Left ventricle myocardium inferior (tissue), 1 donor: Measurements from ENCODE around the gene FAAP100. TPM values are rescaled to one million over a fixed set of nuclear protein-coding genes. Genes with fewer than 3 reads are reported as not detected.

Source experiments
- DNase-seq: peaks from one replicate; pipeline ENCODE4 v3.0.0-alpha.2; 2020
- H3K27ac ChIP-seq: fragments of 200-600 bp; replicated peaks from 2 replicates; pipeline ENCODE4 v1.8.0; 2021
- H3K27me3 ChIP-seq: fragments of 200-600 bp; 2 replicates; pipeline ENCODE4 v1.8.0; 2021; ENCODE audit warnings: low read depth
- H3K36me3 ChIP-seq: fragments of 200-600 bp; 2 replicates; pipeline ENCODE4 v1.8.0; 2021
- H3K4me1 ChIP-seq: fragments of 200-600 bp; 2 replicates; pipeline ENCODE4 v1.8.0; 2021
- H3K4me3 ChIP-seq: fragments of 200-600 bp; 2 replicates; pipeline ENCODE4 v1.8.0; 2021; ENCODE audit warnings: mild to moderate bottlenecking, moderate library complexity
- H3K9me3 ChIP-seq: fragments of 200-600 bp; replicated peaks from 2 replicates; pipeline ENCODE4 v1.8.0; 2021
- intact Hi-C: fragments of 100-400 bp; cut with micrococcal nuclease; formaldehyde crosslinking; loops from one replicate; pipeline ENCODE4 v1.11.0; 2022
- total RNA-seq: library from RNA; stranded (reverse); fragmentation: NEBNext Ultra II Directional; extraction: Animal tissue kit (Norgen Biotek cat#: 25700); gene quantifications from one replicate; pipeline ENCODE4 v1.2.1, GENCODE V29; 2021
- TF ChIP-seq, protein P1 (sequence below): fragments of 200-600 bp; IDR thresholded peaks from 2 replicates; pipeline ENCODE4 v1.8.0; 2021; ENCODE audit warnings: antibody characterized with exemption, mild to moderate bottlenecking, borderline replicate concordance
- donor health status: DM: no; HTN: yes; CAD: no; lungs with severe emphysema.

The FAAP100 gene
- total RNA-seq, 1 donor from 2014 or later: 15.9 TPM

DNA sequence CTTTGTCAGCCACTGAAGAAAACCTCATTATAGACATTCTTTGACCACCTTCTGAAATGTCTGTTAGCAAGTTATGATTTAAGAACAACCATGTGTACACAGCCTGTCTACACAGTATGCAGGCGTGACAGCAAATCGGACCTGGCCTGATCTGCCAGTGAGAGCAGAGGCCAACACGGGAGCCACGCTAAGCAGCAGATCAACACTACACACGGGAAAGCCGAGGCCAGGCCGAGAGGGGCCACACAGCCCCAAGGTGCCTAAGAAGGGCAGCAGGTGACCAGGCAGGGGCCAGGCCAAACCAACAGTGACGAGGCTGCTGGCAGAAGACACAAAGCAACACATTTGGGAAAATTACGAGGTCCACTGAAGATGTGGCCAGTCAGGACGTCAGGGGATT is 16.3 kb upstream of the FAAP100 start:
- Histone ChIP-seq H3K4me1 (peaks cover 27% of the 10 kb centered on the region), H3K27ac (no peak overlapping the region), H3K4me3 (no peak overlapping the region), H3K9me3 (no peaks in the 10 kb centered on the region), H3K27me3 (no peaks in the 10 kb centered on the region), H3K36me3 (peaks cover 95% of the 10 kb centered on the region)
- TF ChIP-seq, protein P1, sequence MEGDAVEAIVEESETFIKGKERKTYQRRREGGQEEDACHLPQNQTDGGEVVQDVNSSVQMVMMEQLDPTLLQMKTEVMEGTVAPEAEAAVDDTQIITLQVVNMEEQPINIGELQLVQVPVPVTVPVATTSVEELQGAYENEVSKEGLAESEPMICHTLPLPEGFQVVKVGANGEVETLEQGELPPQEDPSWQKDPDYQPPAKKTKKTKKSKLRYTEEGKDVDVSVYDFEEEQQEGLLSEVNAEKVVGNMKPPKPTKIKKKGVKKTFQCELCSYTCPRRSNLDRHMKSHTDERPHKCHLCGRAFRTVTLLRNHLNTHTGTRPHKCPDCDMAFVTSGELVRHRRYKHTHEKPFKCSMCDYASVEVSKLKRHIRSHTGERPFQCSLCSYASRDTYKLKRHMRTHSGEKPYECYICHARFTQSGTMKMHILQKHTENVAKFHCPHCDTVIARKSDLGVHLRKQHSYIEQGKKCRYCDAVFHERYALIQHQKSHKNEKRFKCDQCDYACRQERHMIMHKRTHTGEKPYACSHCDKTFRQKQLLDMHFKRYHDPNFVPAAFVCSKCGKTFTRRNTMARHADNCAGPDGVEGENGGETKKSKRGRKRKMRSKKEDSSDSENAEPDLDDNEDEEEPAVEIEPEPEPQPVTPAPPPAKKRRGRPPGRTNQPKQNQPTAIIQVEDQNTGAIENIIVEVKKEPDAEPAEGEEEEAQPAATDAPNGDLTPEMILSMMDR: no peak
- intact Hi-C loops: no loop called here
- no peak for DNase-seq

DNA sequence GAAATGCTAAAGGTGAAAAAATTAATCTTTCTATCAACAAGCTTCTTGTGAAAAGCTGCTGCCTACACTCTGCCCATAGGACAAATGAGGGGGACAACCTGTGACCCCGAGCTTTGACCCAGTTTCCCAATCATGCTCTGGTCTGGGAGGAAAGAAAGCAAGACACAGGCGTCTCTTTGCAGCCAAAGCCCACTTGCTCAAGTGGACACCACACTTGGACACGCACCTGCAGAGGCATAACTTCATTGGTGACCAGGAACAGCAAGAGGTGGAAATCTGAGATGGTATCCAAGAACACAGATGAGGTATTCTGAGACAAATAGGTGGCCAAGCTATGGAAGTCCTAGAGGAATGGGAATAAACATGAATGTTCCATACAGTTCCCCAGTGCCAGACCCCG is 15.0 kb upstream of the FAAP100 start:
- TF ChIP-seq, protein P1: no peak
- peaks cover 97% of the 10 kb centered on the region for H3K36me3 ChIP-seq
- H3K27ac ChIP-seq: peak overlapping the region; percentile 76
- H3K4me3 ChIP-seq: peak overlapping the region; percentile 33
- DNase-seq: no peak
- peaks cover 27% of the 10 kb centered on the region for H3K4me1 ChIP-seq
- intact Hi-C loops: no loop called here
- H3K27me3 ChIP-seq: no peaks in the 10 kb centered on the region
- no peaks in the 10 kb centered on the region for H3K9me3 ChIP-seq

DNA sequence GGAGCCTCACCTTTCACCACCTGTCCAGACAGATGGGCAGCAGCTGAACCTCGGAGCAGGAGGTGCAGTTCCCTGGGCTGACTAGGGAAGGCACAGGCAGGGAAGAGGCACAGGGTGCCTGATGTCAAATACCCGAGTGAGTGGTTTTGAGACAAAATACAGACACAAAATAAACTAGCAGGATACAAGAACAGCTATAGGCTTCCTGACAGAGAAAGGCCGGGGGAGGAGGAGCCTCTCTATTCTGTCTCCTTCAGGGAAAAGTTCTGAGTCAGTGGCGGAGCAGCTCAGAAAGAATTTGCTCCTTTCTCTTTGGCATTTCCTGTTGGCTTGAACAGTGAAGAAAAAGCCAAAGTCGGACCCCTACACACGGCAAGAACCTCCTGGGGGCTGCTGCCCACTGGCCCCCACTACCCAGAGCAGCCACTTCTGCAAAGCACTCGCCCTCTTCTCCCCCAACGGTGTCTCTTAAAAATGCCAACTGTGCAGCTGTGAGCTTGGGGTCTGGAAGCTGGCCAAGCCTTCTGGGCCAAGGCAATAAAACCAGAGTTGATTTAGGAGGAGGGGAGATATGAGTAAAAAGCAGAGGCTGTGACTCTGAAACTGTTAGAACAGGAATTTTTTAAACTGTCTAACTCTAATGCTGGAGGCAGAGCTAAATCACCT is 14.4 kb upstream of the FAAP100 start:
- peaks cover 97% of the 10 kb centered on the region for H3K36me3 ChIP-seq
- H3K4me3 ChIP-seq: peak overlapping the region; percentile 33
- H3K9me3 ChIP-seq: no peaks in the 10 kb centered on the region
- intact Hi-C loops: no loop called here
- H3K27ac ChIP-seq: peak overlapping the region; percentile 76
- H3K27me3 ChIP-seq: no peaks in the 10 kb centered on the region
- peaks cover 30% of the 10 kb centered on the region for H3K4me1 ChIP-seq
- TF ChIP-seq, protein P1: no peak
- DNase-seq: peak; percentile 61

DNA sequence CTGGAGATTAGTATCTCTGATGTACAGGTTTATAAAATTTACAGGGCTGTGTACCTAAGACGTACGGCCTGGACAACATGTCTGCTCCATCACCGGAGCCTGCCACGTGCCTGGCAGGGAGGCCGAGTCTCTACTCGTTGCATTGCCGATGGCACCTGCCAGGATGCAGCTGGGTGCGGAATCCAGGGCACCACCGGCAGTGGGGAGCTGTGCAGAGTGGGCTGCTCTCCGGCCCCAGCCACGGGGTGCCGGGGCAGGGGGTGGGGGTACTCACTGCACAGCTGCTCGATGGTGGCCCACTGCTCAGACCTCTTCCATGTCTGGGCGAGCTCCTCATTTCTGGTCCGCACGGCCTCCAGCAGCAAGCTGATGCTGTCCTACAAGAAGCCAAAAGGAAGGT is 13.1 kb upstream of the FAAP100 start:
- Histone ChIP-seq H3K4me1 (peaks cover 44% of the 10 kb centered on the region), H3K9me3 (no peaks in the 10 kb centered on the region), H3K27ac (peak overlapping the region; percentile 76), H3K27me3 (no peaks in the 10 kb centered on the region), H3K4me3 (no peak overlapping the region), H3K36me3 (peaks cover 97% of the 10 kb centered on the region)
- intact Hi-C loops: no loop called here
- TF ChIP-seq, protein P1: no peak
- DNase-seq: no peak

DNA sequence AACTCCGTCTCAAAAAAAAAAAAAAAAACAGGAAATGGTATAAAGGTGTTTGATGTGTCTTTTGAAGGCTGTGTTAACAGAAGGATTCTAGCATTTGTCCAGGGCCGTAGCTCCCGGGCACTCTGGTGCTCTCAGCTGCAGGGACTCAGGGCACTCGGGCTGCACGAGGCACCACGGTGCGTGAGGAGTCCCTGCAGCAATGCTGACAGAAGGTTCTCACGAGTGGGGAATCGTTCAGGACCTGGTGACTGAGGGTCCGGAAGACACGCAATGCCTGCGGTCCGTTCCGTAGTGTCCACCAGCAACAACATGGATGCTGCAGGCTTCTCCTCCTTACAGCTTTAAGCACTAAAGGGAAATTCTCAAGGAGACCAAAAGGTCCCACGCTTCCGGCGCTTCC is 12.6 kb upstream of the FAAP100 start:
- intact Hi-C loops: no loop called here
- Histone ChIP-seq H3K4me3 (no peak overlapping the region), H3K36me3 (peaks cover 97% of the 10 kb centered on the region), H3K4me1 (peaks cover 47% of the 10 kb centered on the region), H3K9me3 (no peaks in the 10 kb centered on the region), H3K27ac (no peak overlapping the region), H3K27me3 (no peaks in the 10 kb centered on the region)
- no peak for DNase-seq
- TF ChIP-seq, protein P1: no peak
